CD4-positive, alpha-beta T cell treated with Interferon gamma for 1 hour (primary cell): Measurements from ENCODE around the gene PLGLB1.
"Not testable (repeated sequence)": the region's sequence is repeated elsewhere in the genome, so short reads cannot be mapped to it uniquely, and the experiment has no call there.

Source experiments
- DNase-seq: peaks from one replicate; pipeline ENCODE4 v3.0.0-alpha.2; 2020

The PLGLB1 gene

DNA sequence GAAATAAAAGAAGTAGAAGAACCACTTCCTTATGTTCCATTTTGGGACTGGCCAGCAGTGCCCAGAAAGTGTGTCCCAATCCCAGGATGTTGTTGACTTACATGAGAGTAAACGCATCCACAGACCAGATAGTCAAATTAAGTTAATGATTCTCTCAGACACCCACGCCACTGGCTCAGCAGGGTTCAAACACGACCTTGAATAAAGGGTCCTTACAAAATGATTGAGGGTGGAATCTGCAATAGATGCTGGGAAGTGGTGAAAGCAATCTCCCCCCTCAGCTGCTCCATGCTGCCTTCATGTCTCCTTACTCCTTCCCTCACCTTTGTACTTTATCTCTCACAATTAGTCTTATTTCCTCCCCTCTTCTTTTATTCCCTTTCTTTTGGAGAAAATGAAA, at the start of gene PLGLB1:
TSS of gene PLGLB1 (minus strand) at position 101 of the 400 bp plus-strand sequence. CDS start at position 40, 61 bp downstream.
- DNase-seq = not testable (repeated sequence)

GRCh38 chr2:87064305-87064704, 42.7 kb upstream of the PLGLB1 start:
- DNase-seq = not testable (repeated sequence)

DNA sequence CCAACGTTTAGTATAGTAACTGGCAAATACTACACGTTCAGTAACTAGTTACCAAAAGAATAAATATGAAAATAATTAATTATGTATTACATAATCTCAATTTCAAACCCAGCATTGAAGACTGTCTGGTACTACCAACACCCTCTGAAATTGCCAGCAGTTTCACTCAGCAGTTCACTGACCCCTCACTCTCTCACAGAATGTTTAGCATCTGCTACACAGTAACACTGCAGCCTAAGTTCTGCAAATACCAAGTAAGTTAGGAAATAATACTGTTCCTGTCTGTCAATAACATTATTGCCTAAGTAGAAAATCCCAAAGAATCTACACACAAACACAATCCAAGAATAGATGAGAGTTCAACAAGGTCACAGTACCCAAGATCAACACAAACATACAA, 41.8 kb upstream of the PLGLB1 start:
- not testable (repeated sequence) for DNase-seq

DNA sequence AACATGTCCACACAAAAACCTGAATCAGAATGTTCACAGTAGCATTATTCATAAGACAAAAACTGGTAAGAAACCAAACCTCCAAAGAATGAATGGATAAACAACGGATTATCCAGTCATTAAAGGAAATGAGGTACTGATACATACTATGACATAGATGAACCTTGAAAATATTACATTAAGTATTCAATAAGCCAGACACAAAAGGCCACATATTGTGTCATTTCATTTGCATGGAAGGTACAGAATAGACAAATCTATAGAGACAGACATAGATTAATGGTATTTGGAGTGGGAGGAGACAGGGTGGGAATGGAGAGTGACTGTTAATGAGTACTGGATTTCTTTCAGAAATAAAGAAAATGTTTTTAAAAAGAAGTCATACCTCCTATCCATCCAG, 39.9 kb upstream of the PLGLB1 start:
- DNase-seq = not testable (repeated sequence)

DNA sequence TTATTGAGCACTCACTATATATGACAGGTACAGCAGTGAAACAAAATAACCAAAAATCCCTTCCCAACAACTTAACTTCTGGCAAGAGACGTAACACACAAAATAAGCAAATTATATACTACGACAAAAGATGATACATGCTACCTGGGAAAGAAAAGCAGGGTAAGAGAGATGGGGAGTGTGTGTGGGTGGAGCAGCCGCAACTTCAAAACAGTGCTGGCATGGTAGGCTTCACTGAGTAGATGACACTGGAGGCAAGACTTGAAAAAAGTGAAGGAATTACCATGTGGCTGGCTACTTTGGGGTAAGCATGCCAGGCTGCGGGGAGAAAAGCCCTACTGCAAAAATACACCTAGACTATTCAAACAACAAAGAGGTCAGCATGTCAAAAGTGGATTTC, 36.0 kb upstream of the PLGLB1 start:
- not testable (repeated sequence) for DNase-seq

DNA sequence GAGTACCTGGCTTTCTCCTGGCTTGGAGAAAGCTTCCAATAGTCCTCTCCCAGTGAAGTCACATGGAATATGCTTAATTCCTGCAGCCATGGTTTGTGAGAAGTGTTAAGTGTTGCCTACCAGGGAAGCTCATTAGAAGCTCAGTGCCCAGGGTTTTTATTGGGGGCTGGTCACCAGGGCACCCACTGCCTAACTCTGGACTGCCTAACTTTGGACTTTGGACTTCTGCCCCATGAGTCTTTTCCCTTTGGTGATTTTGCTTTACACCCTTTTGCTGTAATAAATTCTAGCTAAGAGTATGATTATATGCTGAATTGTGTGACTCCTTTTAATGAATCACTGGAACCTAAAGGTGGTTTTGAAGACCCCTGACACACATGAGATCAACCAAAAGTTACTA, 35.2 kb upstream of the PLGLB1 start:
- not testable (repeated sequence) for DNase-seq

- not testable (repeated sequence) for DNase-seq
Measured at GRCh38 chr2:87056435-87056834, 34.8 kb upstream of the PLGLB1 start.

GRCh38 chr2:87054375-87054774, 32.7 kb upstream of the PLGLB1 start:
- DNase-seq = not testable (repeated sequence)

GRCh38 chr2:87041321-87041978, 19.8 kb upstream of the PLGLB1 start:
- DNase-seq = not testable (repeated sequence)

- DNase-seq = not testable (repeated sequence)
Measured at GRCh38 chr2:87028607-87029006, 7.0 kb upstream of the PLGLB1 start.

- not testable (repeated sequence) for DNase-seq
Measured at GRCh38 chr2:87026816-87027215, 5.2 kb upstream of the PLGLB1 start.

DNA sequence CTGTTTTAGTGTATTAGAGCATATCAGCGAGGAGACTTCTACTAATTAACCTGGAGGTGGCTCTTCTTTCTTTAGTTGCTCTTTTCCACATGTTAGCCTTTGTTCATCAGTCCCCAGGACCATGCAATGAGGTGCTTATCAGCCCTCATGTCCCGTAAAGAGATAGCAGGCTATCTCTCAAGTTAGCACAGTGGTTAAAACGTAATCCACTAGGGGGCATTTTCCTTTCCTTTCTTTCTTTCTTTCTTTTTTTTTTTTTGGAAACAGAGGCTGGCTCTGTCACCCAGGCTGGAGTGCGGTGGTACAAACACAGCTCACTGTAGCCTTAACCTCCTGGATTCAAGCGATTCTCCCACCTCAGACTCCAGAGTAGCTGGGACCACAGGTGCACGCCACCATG, 4.3 kb upstream of the PLGLB1 start:
- not testable (repeated sequence) for DNase-seq

DNA sequence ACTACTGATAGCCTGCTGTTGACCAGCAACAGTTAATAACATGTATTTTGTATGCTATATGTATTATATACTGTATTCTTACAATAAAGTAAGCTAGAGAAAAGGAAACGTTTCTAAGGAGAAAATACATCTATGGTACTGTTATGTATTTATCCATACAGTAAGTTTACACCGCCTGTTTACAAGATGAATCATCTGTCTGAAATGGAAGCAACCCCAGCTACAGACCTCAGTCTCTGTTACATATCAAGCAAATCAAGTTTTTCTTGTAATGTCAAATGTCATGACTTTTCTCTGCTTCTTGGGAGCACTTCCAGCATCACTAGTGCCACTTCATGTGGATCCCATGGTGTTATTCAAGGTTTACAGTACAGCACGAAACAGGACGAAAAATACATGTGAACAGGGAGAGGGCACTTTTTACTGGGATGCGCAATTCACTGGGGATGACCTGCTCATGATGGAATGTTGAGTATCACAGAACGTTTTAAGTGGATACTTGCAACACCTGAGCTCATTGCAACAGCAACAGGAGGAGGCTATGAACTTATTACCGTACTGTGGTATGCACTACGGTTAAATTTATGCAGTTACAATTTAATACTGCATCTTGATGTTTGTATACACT, 2.5 kb upstream of the PLGLB1 start:
- DNase-seq = not testable (repeated sequence)

DNA sequence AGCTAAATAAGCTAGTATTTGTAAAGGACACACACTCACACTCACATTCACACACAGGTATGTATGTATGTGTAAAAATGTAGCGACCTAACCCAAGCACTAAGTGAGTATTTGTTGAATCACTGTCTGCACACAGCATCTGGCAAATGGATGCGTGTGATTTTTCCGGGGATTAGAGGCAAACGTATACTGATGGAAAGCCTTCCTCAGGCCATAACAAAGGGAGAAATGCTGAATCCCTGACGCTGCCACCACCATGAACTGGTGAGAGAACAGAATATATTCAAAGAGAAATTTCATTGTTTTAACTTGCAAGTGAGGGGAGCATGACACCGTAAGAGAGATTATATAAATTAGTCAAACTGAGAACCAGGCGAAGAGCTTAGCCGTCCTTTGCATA, 601 bp downstream of the PLGLB1 start:
- DNase-seq = not testable (repeated sequence)

- not testable (repeated sequence) for DNase-seq
Measured at GRCh38 chr2:87019053-87019452, 2.6 kb downstream of the PLGLB1 start.

GRCh38 chr2:87014489-87015169, 7.0 kb downstream of the PLGLB1 start:
- DNase-seq = not testable (repeated sequence)

DNA sequence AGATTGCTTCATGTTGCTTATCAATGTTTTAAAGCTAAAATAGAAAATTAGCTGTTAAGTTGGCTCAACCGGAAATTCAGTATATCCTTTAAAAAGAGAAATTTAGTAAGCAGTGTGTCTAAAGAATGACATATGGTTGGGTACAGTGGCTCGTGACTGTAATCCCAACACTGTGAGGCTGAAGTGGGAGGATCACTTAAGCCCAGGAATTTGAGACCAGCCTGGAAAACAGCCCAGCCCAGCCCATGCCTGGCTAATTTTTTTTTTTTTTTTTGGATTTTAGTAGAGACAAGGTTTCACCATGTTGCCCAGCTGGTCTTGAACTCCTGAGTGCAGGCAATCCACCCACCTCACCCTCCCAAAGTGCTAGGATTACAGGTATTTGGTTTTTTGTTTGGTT, 17.2 kb downstream of the PLGLB1 start:
- not testable (repeated sequence) for DNase-seq
